ENCODE results near the gene RAB41.
"Not testable (repeated sequence)": the region's sequence is repeated elsewhere in the genome, so short reads cannot be mapped to it uniquely, and the experiment has no call there.

GRCh38 chrX:70323628-70324027, 41.7 kb downstream of the RAB41 start:
- not testable (repeated sequence) for TF ChIP-seq CTCF, POLR2A (IDR thresholded peaks at IDR 0.05)

Measured in prostate gland (tissue), 2 donors.